Measurements from ENCODE around the gene ARHGEF16.
A peak's percentile ranks its signal among the peaks of the same experiment; 100 is the strongest.

Gene ARHGEF16

DNA sequence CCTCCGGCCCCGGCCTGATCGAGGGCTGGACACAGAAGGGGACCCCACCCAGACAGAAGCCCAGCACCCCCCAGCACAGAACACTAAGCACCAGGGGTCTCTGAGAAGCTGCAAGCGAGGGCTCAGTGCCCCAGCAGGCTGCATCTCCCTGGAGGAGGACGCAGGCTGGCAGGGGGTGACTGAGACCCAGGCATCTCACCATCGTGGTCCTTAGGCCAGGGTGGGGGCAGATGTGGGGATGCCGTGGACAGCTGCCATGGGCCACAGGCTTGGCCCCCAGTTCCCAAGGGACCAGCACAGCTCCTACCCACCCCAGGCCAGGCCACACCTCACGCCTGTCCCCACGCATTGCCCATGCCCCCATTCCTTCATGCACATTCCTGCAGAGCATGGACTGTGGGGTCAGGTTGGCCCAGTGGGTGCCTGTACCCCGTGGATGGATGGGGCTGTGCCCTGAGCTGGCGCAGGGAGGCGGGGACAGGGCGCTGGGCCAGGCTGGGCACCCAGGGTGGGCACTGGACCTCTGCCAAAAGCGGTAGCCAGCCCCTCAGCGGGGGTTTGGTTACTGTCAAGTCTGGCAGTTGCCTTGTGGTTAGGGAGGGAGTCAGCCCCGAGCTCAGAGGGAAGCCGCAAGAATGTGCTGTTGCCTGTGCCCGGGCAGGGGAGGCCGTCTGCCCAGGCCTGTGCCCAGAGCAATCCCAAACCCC is 61.5 kb downstream of the ARHGEF16 start:
- no peak overlapping the region for H3K27ac Mint-ChIP-seq
- peaks cover 7% of the 10 kb centered on the region for H3K36me3 Mint-ChIP-seq
- no peak for ATAC-seq (ENCODE audit: low read depth)
- DNase-seq (ENCODE audit: low spot score in 2 of 2), result no peak
- no peaks in the 10 kb centered on the region for H3K27me3 Mint-ChIP-seq
- no peaks in the 10 kb centered on the region for H3K9me3 Mint-ChIP-seq
- H3K4me1 Mint-ChIP-seq, result peaks cover 3% of the 10 kb centered on the region
- H3K4me3 Mint-ChIP-seq, result no peak overlapping the region

- Mint-ChIP-seq H3K36me3 (peaks cover 6% of the 10 kb centered on the region), H3K4me3 (no peak overlapping the region), H3K27me3 (no peaks in the 10 kb centered on the region), H3K27ac (no peak overlapping the region), H3K4me1 (peaks cover 2% of the 10 kb centered on the region), H3K9me3 (no peaks in the 10 kb centered on the region)
- ATAC-seq (ENCODE audit: low read depth) (no peak), DNase-seq (ENCODE audit: low spot score in 2 of 2) (no peak)
Observed at GRCh38 chr1:3516481-3516869, 62.0 kb downstream of the ARHGEF16 start.

DNA sequence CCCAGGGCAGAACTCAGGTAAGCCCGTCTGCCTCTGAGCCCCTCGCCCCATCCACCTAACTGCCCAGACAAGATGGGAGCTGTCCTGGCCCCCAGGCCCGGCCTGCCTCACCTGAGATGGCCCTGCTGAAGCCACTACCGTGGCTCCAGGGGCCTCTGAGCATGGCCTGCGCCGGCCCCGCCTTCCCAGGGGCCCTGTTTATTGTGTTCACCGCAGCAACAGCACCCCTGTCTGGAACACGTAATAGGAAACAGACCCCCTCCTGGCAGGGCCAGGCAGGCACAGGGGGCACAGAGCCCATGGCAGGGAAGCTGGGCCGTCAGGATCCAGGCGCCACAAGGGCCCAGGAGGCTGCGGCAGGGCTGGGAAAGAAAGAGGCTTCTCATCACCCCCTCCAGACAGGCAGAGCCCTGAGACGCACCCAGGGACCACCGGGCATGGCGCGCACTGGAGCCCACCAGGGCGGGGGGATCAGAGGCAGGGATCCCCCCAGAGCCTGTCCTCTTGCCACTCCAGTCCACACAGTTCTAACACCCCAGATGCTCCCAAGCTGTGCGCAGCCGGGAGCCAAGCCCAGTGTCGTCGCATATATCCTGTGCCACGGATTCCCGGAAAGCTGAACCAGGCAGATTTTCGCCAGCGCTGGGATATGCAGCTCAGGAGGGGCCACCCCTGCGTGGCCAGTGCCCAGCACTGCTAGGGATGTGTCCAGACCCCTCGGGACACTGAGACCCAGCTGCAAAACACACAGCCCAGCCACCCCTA is 62.6 kb downstream of the ARHGEF16 start:
- H3K27me3 Mint-ChIP-seq, result no peaks in the 10 kb centered on the region
- peaks cover 2% of the 10 kb centered on the region for H3K4me1 Mint-ChIP-seq
- no peaks in the 10 kb centered on the region for H3K9me3 Mint-ChIP-seq
- peaks cover 6% of the 10 kb centered on the region for H3K36me3 Mint-ChIP-seq
- no peak overlapping the region for H3K4me3 Mint-ChIP-seq
- no peak for DNase-seq (ENCODE audit: low spot score in 2 of 2)
- no peak for ATAC-seq (ENCODE audit: low read depth)
- H3K27ac Mint-ChIP-seq, result no peak overlapping the region

DNA sequence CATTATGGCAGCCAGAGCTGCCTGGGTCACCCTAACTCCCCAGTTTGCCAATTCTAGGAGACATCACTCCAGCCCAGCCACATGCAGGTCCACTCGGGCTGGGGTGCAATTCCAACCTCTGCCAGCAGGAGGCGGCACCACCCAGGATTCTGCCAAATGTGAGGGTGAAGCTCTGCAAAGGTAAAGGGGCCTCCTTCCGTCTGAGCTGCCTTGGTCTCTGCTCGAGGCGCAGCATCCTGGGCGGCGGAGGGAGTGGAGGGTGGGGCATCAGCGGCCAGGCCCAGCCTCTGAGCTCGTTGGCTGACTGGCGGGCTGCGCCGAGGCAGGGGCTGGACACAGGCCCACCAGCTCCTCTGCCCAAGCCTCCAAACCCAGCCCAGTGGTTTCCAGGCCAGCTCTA is 63.8 kb downstream of the ARHGEF16 start:
- Mint-ChIP-seq H3K4me3 (no peak overlapping the region), H3K36me3 (peaks cover 3% of the 10 kb centered on the region)
- peak; percentile 17 for ATAC-seq (ENCODE audit: low read depth)

DNA sequence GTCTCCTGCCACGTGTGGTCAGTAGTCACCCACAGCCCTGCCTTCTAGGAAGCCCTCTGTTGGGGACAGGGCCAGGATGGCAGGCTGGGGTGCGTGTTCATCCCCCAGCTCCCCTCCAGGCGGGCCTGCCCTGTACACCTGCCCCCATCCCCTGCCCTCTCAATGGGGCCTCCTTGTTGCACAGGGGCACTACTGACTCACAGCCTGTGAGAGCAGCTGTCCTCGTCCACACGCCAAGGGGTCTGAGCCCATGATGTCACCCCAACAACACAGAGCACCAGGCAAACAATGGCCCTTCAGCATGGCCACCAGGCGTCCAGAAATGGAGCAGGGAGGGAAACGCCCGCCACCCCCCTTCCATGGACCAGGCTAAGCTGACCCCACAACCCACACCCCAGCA is 64.3 kb downstream of the ARHGEF16 start:
- H3K4me1 Mint-ChIP-seq, result no peaks in the 10 kb centered on the region
- no peak overlapping the region for H3K27ac Mint-ChIP-seq

More for the DNA sequence above, 63.8 kb downstream of the ARHGEF16 start:
- Mint-ChIP-seq H3K27ac (no peak overlapping the region), H3K9me3 (no peaks in the 10 kb centered on the region), H3K27me3 (no peaks in the 10 kb centered on the region), H3K4me1 (no peaks in the 10 kb centered on the region)
- DNase-seq (ENCODE audit: low spot score in 2 of 2), result peak; percentile 36 to 43

GRCh38 chr1:3519301-3519885 is 64.9 kb downstream of the ARHGEF16 start:
- Mint-ChIP-seq H3K4me3 (no peak overlapping the region), H3K4me1 (peaks cover under 1% of the 10 kb centered on the region), H3K27ac (no peak overlapping the region), H3K9me3 (no peaks in the 10 kb centered on the region), H3K36me3 (peaks cover 3% of the 10 kb centered on the region), H3K27me3 (no peaks in the 10 kb centered on the region)
- DNase-seq (ENCODE audit: low spot score in 2 of 2) (no peak), ATAC-seq (ENCODE audit: low read depth) (no peak)

More for the DNA sequence above, 64.3 kb downstream of the ARHGEF16 start:
- DNase-seq (ENCODE audit: low spot score in 2 of 2) (no peak), ATAC-seq (ENCODE audit: low read depth) (no peak)
- H3K36me3 Mint-ChIP-seq, result peaks cover 3% of the 10 kb centered on the region
- H3K4me3 Mint-ChIP-seq, result no peak overlapping the region
- H3K27me3 Mint-ChIP-seq, result no peaks in the 10 kb centered on the region
- no peaks in the 10 kb centered on the region for H3K9me3 Mint-ChIP-seq

- ATAC-seq (ENCODE audit: low read depth), result no peak
- Mint-ChIP-seq H3K27ac (no peak overlapping the region), H3K4me3 (no peak overlapping the region), H3K4me1 (peaks cover 4% of the 10 kb centered on the region), H3K27me3 (no peaks in the 10 kb centered on the region), H3K9me3 (no peaks in the 10 kb centered on the region), H3K36me3 (peaks cover 3% of the 10 kb centered on the region)
- no peak for DNase-seq (ENCODE audit: low spot score in 2 of 2)
Observed at GRCh38 chr1:3520419-3521378, 66.2 kb downstream of the ARHGEF16 start.

DNA sequence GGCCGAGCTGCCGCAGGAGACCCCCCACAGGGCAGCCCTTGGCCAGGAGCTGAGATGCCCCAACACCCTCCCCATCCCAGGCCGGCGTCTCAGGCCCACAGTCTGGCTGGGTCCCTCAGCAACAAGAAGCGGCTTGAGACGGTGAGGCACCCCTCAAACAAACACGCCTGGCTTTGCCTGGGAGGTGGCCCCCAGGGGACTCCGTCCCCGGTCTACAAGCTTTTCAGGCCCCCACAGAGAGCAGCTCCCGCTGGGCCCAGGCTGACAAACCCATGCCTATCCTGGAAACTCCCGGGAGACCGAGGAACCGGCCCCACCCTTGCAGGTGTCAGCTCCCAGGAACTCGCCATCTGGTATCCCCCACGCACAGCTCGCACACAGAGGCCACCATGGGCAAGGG is 67.0 kb downstream of the ARHGEF16 start:
- Mint-ChIP-seq H3K27ac (no peak overlapping the region), H3K4me1 (peaks cover 4% of the 10 kb centered on the region), H3K9me3 (no peaks in the 10 kb centered on the region), H3K4me3 (no peak overlapping the region), H3K27me3 (no peaks in the 10 kb centered on the region), H3K36me3 (peaks cover 3% of the 10 kb centered on the region)
- DNase-seq (ENCODE audit: low spot score in 2 of 2) (no peak), ATAC-seq (ENCODE audit: low read depth) (no peak)

GRCh38 chr1:3522112-3522511 is 67.6 kb downstream of the ARHGEF16 start:
- peaks cover 3% of the 10 kb centered on the region for H3K36me3 Mint-ChIP-seq
- ATAC-seq (ENCODE audit: low read depth), result no peak

GRCh38 chr1:3522564-3523265 is 68.2 kb downstream of the ARHGEF16 start:
- Mint-ChIP-seq H3K9me3 (no peaks in the 10 kb centered on the region), H3K27ac (no peak overlapping the region), H3K4me1 (peaks cover 4% of the 10 kb centered on the region), H3K27me3 (no peaks in the 10 kb centered on the region), H3K36me3 (peaks cover 3% of the 10 kb centered on the region), H3K4me3 (no peak overlapping the region)
- no peak for DNase-seq (ENCODE audit: low spot score in 2 of 2)
- ATAC-seq (ENCODE audit: low read depth), result no peak

More at GRCh38 chr1:3522112-3522511, 67.6 kb downstream of the ARHGEF16 start:
- Mint-ChIP-seq H3K27me3 (no peaks in the 10 kb centered on the region), H3K9me3 (no peaks in the 10 kb centered on the region), H3K4me1 (peaks cover 4% of the 10 kb centered on the region), H3K27ac (no peak overlapping the region), H3K4me3 (no peak overlapping the region)
- no peak for DNase-seq (ENCODE audit: low spot score in 2 of 2)

GRCh38 chr1:3523980-3524379 is 69.5 kb downstream of the ARHGEF16 start:
- no peak for DNase-seq (ENCODE audit: low spot score in 2 of 2)
- no peaks in the 10 kb centered on the region for H3K9me3 Mint-ChIP-seq
- H3K27me3 Mint-ChIP-seq, result no peaks in the 10 kb centered on the region
- H3K4me3 Mint-ChIP-seq, result no peak overlapping the region
- H3K4me1 Mint-ChIP-seq, result peaks cover 8% of the 10 kb centered on the region
- no peak for ATAC-seq (ENCODE audit: low read depth)
- H3K27ac Mint-ChIP-seq, result no peak overlapping the region
- H3K36me3 Mint-ChIP-seq, result no peaks in the 10 kb centered on the region

GRCh38 chr1:3524556-3525203 is 70.2 kb downstream of the ARHGEF16 start:
- Mint-ChIP-seq H3K36me3 (no peaks in the 10 kb centered on the region), H3K27ac (no peak overlapping the region), H3K4me1 (peaks cover 8% of the 10 kb centered on the region), H3K27me3 (no peaks in the 10 kb centered on the region), H3K9me3 (no peaks in the 10 kb centered on the region), H3K4me3 (no peak overlapping the region)
- no peak for ATAC-seq (ENCODE audit: low read depth)
- DNase-seq (ENCODE audit: low spot score in 2 of 2), result no peak

All from memory B cell (primary cell).